ENCODE results near the gene ABCF1. TPM values are rescaled to one million over a fixed set of nuclear protein-coding genes. Genes with fewer than 3 reads are reported as not detected.

The ABCF1 gene
- total and polyA plus RNA-seq, 2 of the 8 experiments (the other 6 are each of a cell fraction or from before 2014, with no cell fraction given), result 48.8 to 123 TPM

MicroRNAs encoded within 50 kb of the gene (microRNA counts, 767-probe panel; counts per million panel counts)
- microRNA hsa-miR-877-5p, result 879 counts per million, percentile 95 among the panel's probes with 10 or more counts

Small RNAs within 50 kb of the gene (microRNA-seq; reads per million reads assigned to microRNA genes)
- gene MIR877 (ENCODE audit: borderline microRNAs expressed in 2 of 2, borderline number of aligned reads in 2 of 2, borderline replicate concordance in 1 of 2), result 73.9 to 93.6 reads per million in 2 experiments

Small RNAs within 50 kb of the gene (small RNA-seq; reads per million reads assigned to genes)
- gene MIR877 (ENCODE audit: insufficient read depth), result 309 reads per million, percentile 98 among the genes with 10 or more reads in this experiment

Other genes starting within 250 kb of the ABCF1 start
- 24.2 and 26.1 TPM in 2 replicates for gene TRIM39, start 244.5 kb upstream of the ABCF1 start, total RNA-seq (2021; fragmentation: NEBNext Ultra II Directional; extraction: Animal tissue kit (Norgen Biotek cat#: 25700))
- gene TRIM39, start 244.5 kb upstream of the ABCF1 start, polyA plus RNA-seq (2011; rRNA removed), result 7.3 and 9.8 TPM in 2 replicates
- 62.6 and 63.0 TPM in 2 replicates for gene RPP21, start 226.3 kb upstream of the ABCF1 start, total RNA-seq (2021; fragmentation: NEBNext Ultra II Directional; extraction: Animal tissue kit (Norgen Biotek cat#: 25700))
- 219 and 327 TPM in 2 replicates for gene RPP21, start 226.3 kb upstream of the ABCF1 start, polyA plus RNA-seq (2011; rRNA removed)
- gene HLA-E, start 81.9 kb upstream of the ABCF1 start, total RNA-seq (2021; fragmentation: NEBNext Ultra II Directional; extraction: Animal tissue kit (Norgen Biotek cat#: 25700)), result 24.4 and 28.0 TPM in 2 replicates
- 20.2 and 26.1 TPM in 2 replicates for gene HLA-E, start 81.9 kb upstream of the ABCF1 start, polyA plus RNA-seq (2011; rRNA removed)
- gene GNL1, start 15.0 kb upstream of the ABCF1 start, total RNA-seq (2021; fragmentation: NEBNext Ultra II Directional; extraction: Animal tissue kit (Norgen Biotek cat#: 25700)), result 67.8 and 75.4 TPM in 2 replicates
- gene GNL1, start 15.0 kb upstream of the ABCF1 start, polyA plus RNA-seq (2011; rRNA removed), result 42.4 and 52.9 TPM in 2 replicates
- gene PRR3, start 14.1 kb upstream of the ABCF1 start, total RNA-seq (2021; fragmentation: NEBNext Ultra II Directional; extraction: Animal tissue kit (Norgen Biotek cat#: 25700)), result 10.5 and 11.6 TPM in 2 replicates
- gene PRR3, start 14.1 kb upstream of the ABCF1 start, polyA plus RNA-seq (2011; rRNA removed), result 24.2 and 24.3 TPM in 2 replicates
- 78.9 and 89.1 TPM in 2 replicates for gene PPP1R10, start 45.8 kb downstream of the ABCF1 start, total RNA-seq (2021; fragmentation: NEBNext Ultra II Directional; extraction: Animal tissue kit (Norgen Biotek cat#: 25700))
- gene PPP1R10, start 45.8 kb downstream of the ABCF1 start, polyA plus RNA-seq (2011; rRNA removed), result 23.9 and 25.3 TPM in 2 replicates
- gene MRPS18B, start 46.4 kb downstream of the ABCF1 start, total RNA-seq (2021; fragmentation: NEBNext Ultra II Directional; extraction: Animal tissue kit (Norgen Biotek cat#: 25700)), result 57.8 and 60.7 TPM in 2 replicates
- 75.8 and 83.3 TPM in 2 replicates for gene MRPS18B, start 46.4 kb downstream of the ABCF1 start, polyA plus RNA-seq (2011; rRNA removed)
- 14.6 and 15.9 TPM in 2 replicates for gene ATAT1, start 55.4 kb downstream of the ABCF1 start, total RNA-seq (2021; fragmentation: NEBNext Ultra II Directional; extraction: Animal tissue kit (Norgen Biotek cat#: 25700))
- 14.4 and 18.3 TPM in 2 replicates for gene ATAT1, start 55.4 kb downstream of the ABCF1 start, polyA plus RNA-seq (2011; rRNA removed)
- gene C6orf136, start 75.7 kb downstream of the ABCF1 start, total RNA-seq (2021; fragmentation: NEBNext Ultra II Directional; extraction: Animal tissue kit (Norgen Biotek cat#: 25700)), result 18.2 and 20.8 TPM in 2 replicates
- 23.1 and 30.4 TPM in 2 replicates for gene C6orf136, start 75.7 kb downstream of the ABCF1 start, polyA plus RNA-seq (2011; rRNA removed)
- gene DHX16, start 101.6 kb downstream of the ABCF1 start, total RNA-seq (2021; fragmentation: NEBNext Ultra II Directional; extraction: Animal tissue kit (Norgen Biotek cat#: 25700)), result 27.4 and 29.4 TPM in 2 replicates
- gene DHX16, start 101.6 kb downstream of the ABCF1 start, polyA plus RNA-seq (2011; rRNA removed), result 44.4 and 53.8 TPM in 2 replicates
- 23.6 and 25.1 TPM in 2 replicates for gene PPP1R18, start 115.2 kb downstream of the ABCF1 start, total RNA-seq (2021; fragmentation: NEBNext Ultra II Directional; extraction: Animal tissue kit (Norgen Biotek cat#: 25700))
- 29.1 and 33.2 TPM in 2 replicates for gene PPP1R18, start 115.2 kb downstream of the ABCF1 start, polyA plus RNA-seq (2011; rRNA removed)
- 27.3 and 28.0 TPM in 2 replicates for gene NRM, start 119.5 kb downstream of the ABCF1 start, total RNA-seq (2021; fragmentation: NEBNext Ultra II Directional; extraction: Animal tissue kit (Norgen Biotek cat#: 25700))
- 50.4 and 55.4 TPM in 2 replicates for gene NRM, start 119.5 kb downstream of the ABCF1 start, polyA plus RNA-seq (2011; rRNA removed)
- gene MDC1, start 145.8 kb downstream of the ABCF1 start, total RNA-seq (2021; fragmentation: NEBNext Ultra II Directional; extraction: Animal tissue kit (Norgen Biotek cat#: 25700)), result 68.0 and 81.1 TPM in 2 replicates
- gene MDC1, start 145.8 kb downstream of the ABCF1 start, polyA plus RNA-seq (2011; rRNA removed), result 29.9 and 40.9 TPM in 2 replicates
- 1,880 and 1,905 TPM in 2 replicates for gene TUBB, start 148.9 kb downstream of the ABCF1 start, total RNA-seq (2021; fragmentation: NEBNext Ultra II Directional; extraction: Animal tissue kit (Norgen Biotek cat#: 25700))
- 2,449 and 3,022 TPM in 2 replicates for gene TUBB, start 148.9 kb downstream of the ABCF1 start, polyA plus RNA-seq (2011; rRNA removed)
- gene FLOT1, start 171.2 kb downstream of the ABCF1 start, total RNA-seq (2021; fragmentation: NEBNext Ultra II Directional; extraction: Animal tissue kit (Norgen Biotek cat#: 25700)), result 85.4 and 87.5 TPM in 2 replicates
- gene FLOT1, start 171.2 kb downstream of the ABCF1 start, polyA plus RNA-seq (2011; rRNA removed), result 88.1 and 103 TPM in 2 replicates
- gene IER3, start 173.1 kb downstream of the ABCF1 start, total RNA-seq (2021; fragmentation: NEBNext Ultra II Directional; extraction: Animal tissue kit (Norgen Biotek cat#: 25700)), result 26.2 and 26.5 TPM in 2 replicates
- gene IER3, start 173.1 kb downstream of the ABCF1 start, polyA plus RNA-seq (2011; rRNA removed), result 11.9 and 13.4 TPM in 2 replicates